ENCODE results near the gene TBX1. TPM values are rescaled to one million over a fixed set of nuclear protein-coding genes. Genes with fewer than 3 reads are reported as not detected.

The TBX1 gene
- total and polyA plus RNA-seq, 4 donors, result 1.1 to 7.8 (median 4.0) TPM

DNA sequence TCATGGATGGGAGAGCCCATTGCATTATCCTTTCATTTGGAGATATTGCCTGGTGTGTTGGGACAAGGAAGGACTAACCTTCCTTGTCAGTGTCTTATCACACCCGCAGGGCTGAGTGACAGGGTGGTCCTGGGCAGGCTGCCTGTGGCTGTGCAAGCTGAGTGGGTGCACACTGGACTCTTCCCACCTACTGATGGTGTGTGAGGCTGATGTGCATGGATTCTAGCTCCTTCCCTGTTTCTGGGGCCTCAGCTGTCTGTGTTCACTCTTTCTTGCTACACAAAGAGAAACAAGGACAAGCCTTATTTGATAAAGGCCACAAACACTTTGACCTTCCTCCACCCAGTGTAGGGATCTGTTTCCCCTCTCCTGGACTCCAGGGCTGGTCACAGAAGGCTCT is 22.0 kb downstream of the TBX1 start:
- Histone ChIP-seq H3K9me3 (ENCODE audit: control insufficient read depth, low read length) (peaks cover 5% of the 10 kb centered on the region), H3K4me1 (ENCODE audit: control insufficient read depth in 1 of 2, insufficient read depth in 2 of 2, low read length in 2 of 2) (no peaks in the 10 kb centered on the region), H3K36me3 (ENCODE audit: control insufficient read depth in 1 of 2, insufficient read depth in 2 of 2, low read length in 1 of 2) (no peaks in the 10 kb centered on the region), H3K27me3 (ENCODE audit: control insufficient read depth in 1 of 2, insufficient read depth in 2 of 2, low read length in 1 of 2) (no peaks in the 10 kb centered on the region), H3K27ac (ENCODE audit: low read depth in 1 of 2, low read length in 2 of 2) (no peak overlapping the region), H3K4me3 (ENCODE audit: low read length in 2 of 2) (no peak overlapping the region)
- 91 to 95% methylated on average over 1 of the region's 1 CpG for WGBS, 2 donors
- DNase-seq (peak in 1 of 2 donors; percentile 9), ATAC-seq (ENCODE audit: low FRiP score) (no peak)
- intact Hi-C loops (cut with DNase I), result no loop called here

DNA sequence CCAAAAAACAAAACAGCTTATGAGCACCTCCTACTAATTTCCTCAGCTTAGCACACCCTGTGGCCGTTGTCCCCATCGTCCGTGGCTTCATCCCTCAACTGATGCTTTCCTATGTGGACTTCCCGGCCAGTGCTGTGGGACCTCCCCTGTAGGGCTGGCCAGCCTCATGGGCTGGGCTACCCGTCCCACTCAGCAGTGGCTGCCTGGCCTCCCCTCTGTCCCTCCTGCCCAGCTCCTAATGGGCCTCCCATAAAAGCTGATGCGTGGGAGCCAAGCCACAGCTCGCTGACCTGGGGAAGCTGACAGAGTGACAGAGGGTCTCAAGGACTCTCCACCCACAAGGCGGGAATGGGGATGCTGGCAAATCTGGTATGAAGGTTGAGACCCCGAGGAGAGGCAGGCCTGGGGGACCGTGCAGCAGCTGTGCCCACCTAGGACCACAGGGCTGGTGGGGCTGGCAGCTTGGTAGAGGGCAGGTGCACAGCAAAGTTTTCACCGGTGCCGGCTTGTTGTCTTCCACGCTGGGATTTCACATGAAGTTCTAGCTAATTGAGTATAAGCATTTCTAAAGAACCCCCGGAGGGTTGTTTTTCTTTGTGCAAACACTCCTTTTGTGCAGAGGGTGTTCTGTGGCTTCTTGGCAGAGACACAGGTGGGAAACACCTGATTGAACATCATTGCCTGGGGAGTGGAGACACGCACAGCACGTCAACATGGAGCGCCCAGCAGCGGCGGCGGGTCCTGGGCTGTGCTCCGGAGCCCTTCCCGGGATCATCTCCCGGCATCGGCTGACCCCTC is 23.2 kb downstream of the TBX1 start:
- WGBS, 2 donors, result 81 to 83% methylated on average over 24 of the region's 24 CpGs

DNA sequence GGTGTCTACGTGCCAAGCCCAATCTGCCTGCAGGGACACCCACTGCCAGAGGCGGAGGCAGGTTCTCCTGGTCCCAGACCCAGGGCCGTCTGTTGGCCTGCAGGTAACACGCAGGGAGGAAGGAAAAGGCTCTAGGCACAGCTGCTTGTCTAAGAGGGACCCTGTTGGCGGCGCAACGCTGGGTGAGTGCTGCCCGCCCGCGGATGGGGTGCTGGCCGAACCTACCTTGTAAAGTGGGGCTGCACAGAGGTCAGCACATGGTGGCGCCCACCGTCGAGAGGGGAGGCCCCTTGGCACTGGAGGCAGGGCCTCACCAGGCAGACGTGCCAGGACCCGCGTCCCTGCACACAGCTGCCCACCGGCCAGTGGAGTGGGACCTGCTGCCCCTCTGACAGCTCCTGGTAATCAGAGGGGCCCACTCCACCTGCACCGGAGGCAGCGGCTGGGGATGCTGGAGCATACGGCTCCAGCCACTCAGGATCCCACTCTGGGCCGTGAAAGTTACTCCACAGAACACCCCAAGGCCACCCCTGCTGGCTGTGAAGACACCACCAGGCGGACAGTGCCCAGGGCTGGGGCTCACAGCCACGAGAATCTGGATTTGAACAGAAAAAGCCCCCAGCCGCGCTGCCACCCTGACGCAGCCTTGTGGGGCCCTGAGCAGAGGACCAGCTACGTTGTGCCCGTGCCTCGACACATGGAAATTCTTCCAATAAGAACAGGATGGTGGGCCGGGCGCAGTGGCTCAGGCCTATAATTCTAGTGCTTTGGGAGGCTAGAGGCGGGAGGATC is 24.0 kb downstream of the TBX1 start:
- peaks cover 5% of the 10 kb centered on the region for H3K9me3 ChIP-seq (ENCODE audit: control insufficient read depth, low read length)
- H3K4me1 ChIP-seq (ENCODE audit: control insufficient read depth in 1 of 2, insufficient read depth in 2 of 2, low read length in 2 of 2), result no peaks in the 10 kb centered on the region
- no peak overlapping the region for H3K27ac ChIP-seq (ENCODE audit: low read depth in 1 of 2, low read length in 2 of 2)
- H3K36me3 ChIP-seq (ENCODE audit: control insufficient read depth in 1 of 2, insufficient read depth in 2 of 2, low read length in 1 of 2), result no peaks in the 10 kb centered on the region
- ATAC-seq (ENCODE audit: low FRiP score) (no peak), DNase-seq (peak in 1 of 2 donors; percentile 37)
- H3K27me3 ChIP-seq (ENCODE audit: control insufficient read depth in 1 of 2, insufficient read depth in 2 of 2, low read length in 1 of 2), result no peaks in the 10 kb centered on the region
- intact Hi-C loops (cut with DNase I), result no loop called here
- H3K4me3 ChIP-seq (ENCODE audit: low read length in 2 of 2), result no peak overlapping the region
- WGBS, 2 donors, result 92 to 96% methylated on average over 32 to 33 of the region's 33 CpGs

More for the DNA sequence above, 23.2 kb downstream of the TBX1 start:
- Histone ChIP-seq H3K4me1 (ENCODE audit: control insufficient read depth in 1 of 2, insufficient read depth in 2 of 2, low read length in 2 of 2) (no peaks in the 10 kb centered on the region), H3K27ac (ENCODE audit: low read depth in 1 of 2, low read length in 2 of 2) (no peak overlapping the region), H3K4me3 (ENCODE audit: low read length in 2 of 2) (no peak overlapping the region), H3K27me3 (ENCODE audit: control insufficient read depth in 1 of 2, insufficient read depth in 2 of 2, low read length in 1 of 2) (no peaks in the 10 kb centered on the region), H3K9me3 (ENCODE audit: control insufficient read depth, low read length) (peaks cover 5% of the 10 kb centered on the region), H3K36me3 (ENCODE audit: control insufficient read depth in 1 of 2, insufficient read depth in 2 of 2, low read length in 1 of 2) (no peaks in the 10 kb centered on the region)
- ATAC-seq (ENCODE audit: low FRiP score), result no peak
- intact Hi-C loops (cut with DNase I), result no loop called here
- peak in 1 of 2 donors; percentile 40 for DNase-seq

DNA sequence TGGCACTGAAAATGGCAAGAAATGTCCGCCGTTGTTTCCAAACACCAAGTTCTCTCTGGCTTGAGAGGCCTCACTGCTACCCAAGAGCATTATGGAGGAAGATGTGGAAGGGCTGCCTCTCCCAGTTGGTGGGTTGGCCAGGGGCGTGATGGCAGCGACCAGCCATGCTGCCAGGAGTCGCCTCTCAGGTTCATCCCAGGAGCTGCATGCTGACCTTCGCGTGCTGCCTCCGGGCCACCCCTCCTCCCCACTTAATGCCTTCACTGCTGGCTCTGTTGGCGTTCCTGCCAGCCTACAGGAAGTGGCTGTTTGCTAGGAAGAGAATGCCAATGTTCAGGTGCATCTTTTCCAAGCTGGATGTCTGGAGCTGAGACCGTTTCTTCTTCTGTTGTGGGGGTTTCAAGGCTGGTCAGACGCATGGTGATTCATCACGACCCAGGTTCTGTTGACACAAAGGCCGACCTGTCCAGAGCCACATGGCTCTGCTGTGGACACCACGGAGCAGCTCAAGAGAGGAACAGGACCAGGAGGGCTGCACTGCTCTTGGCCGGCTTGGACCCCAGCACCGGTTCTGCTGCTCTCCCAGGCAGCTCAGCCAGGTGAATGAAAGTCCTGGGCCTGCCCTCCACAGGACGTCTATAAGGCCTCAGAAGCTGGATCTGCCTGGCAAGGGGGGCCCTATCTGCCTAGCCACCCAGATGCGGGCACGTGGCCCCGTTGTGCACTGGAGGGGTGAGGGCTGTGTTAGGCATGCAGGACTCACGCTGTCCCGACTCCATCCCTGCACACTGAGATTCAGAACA is 25.1 kb downstream of the TBX1 start:
- DNase-seq (peak in 1 of 2 donors; percentile 43), ATAC-seq (ENCODE audit: low FRiP score) (no peak)
- no peaks in the 10 kb centered on the region for H3K4me1 ChIP-seq (ENCODE audit: control insufficient read depth in 1 of 2, insufficient read depth in 2 of 2, low read length in 2 of 2)
- WGBS, 2 donors, result 86% methylated on average over 22 of the region's 22 CpGs
- H3K4me3 ChIP-seq (ENCODE audit: low read length in 2 of 2), result no peak overlapping the region
- H3K36me3 ChIP-seq (ENCODE audit: control insufficient read depth in 1 of 2, insufficient read depth in 2 of 2, low read length in 1 of 2), result no peaks in the 10 kb centered on the region
- H3K9me3 ChIP-seq (ENCODE audit: control insufficient read depth, low read length), result peaks cover 5% of the 10 kb centered on the region
- no peaks in the 10 kb centered on the region for H3K27me3 ChIP-seq (ENCODE audit: control insufficient read depth in 1 of 2, insufficient read depth in 2 of 2, low read length in 1 of 2)
- intact Hi-C loops (cut with DNase I), result no loop called here
- no peak overlapping the region for H3K27ac ChIP-seq (ENCODE audit: low read depth in 1 of 2, low read length in 2 of 2)

DNA sequence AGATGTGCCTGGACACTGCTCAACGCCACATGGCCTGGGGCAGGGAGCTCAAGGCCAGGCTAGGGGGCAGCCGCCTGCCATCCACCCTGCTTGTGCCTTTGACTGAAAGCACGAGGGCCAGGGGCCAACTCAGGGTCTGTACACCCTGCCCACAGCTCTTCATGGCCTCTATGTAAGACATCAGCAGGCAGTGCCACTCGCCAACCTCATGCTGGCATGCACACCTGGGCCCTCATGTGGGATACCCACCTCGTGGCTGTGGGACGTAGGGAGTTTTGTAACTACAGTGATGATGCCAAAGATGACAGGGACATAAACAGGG is 25.6 kb downstream of the TBX1 start:
- no peaks in the 10 kb centered on the region for H3K4me1 ChIP-seq (ENCODE audit: control insufficient read depth in 1 of 2, insufficient read depth in 2 of 2, low read length in 2 of 2)
- peaks cover 5% of the 10 kb centered on the region for H3K9me3 ChIP-seq (ENCODE audit: control insufficient read depth, low read length)
- intact Hi-C loops (cut with DNase I), result no loop called here
- H3K36me3 ChIP-seq (ENCODE audit: control insufficient read depth in 1 of 2, insufficient read depth in 2 of 2, low read length in 1 of 2), result no peaks in the 10 kb centered on the region
- no peaks in the 10 kb centered on the region for H3K27me3 ChIP-seq (ENCODE audit: control insufficient read depth in 1 of 2, insufficient read depth in 2 of 2, low read length in 1 of 2)
- no peak overlapping the region for H3K27ac ChIP-seq (ENCODE audit: low read depth in 1 of 2, low read length in 2 of 2)
- DNase-seq (no peak), ATAC-seq (ENCODE audit: low FRiP score) (no peak)
- H3K4me3 ChIP-seq (ENCODE audit: low read length in 2 of 2), result no peak overlapping the region
- 87 to 88% methylated on average over 6 of the region's 6 CpGs for whole genome bisulfite sequencing, 2 donors

DNA sequence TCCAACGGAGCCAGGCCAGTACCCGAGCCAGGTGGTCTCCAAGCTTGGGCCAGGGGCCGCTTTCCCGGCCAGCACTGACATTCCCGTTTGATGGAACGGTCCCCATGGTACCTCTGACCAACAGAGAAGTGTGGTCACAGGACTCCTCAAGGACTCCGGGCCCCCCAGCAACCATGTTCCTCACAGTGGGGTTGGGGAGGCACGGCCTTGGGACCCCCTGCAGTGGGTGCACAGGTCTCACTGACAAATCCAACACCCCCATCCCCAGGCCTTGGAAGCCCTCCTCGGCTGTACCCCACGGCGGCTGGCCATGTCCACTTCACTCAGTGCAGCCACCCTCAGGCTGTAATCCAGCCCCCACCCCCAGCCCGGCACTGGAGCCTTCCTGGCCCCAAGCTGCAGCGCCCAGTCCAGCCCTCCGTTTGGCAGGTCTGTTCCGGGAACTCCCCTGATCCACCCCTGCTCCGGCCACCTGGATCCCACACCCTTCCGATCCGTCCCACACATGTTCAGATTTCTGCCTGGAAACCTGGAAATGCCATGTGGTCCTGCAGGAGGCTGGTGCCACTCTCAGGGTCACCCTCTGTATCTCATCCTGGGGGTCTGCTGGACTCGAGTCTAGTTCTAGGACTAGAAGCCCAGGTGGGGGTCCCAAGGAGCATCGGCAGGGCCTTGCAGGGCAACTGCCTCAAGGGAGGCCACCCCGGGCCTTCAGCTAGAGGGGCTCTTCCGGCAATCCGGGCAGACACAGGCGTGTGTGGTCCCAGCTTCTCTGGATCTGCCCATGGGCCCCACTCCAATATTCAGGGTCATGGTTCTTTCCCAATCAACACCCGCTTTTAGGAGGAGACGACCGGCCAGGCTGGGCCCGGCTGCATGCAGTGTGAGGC is 26.6 kb downstream of the TBX1 start:
- H3K27me3 ChIP-seq (ENCODE audit: control insufficient read depth in 1 of 2, insufficient read depth in 2 of 2, low read length in 1 of 2), result no peaks in the 10 kb centered on the region

DNA sequence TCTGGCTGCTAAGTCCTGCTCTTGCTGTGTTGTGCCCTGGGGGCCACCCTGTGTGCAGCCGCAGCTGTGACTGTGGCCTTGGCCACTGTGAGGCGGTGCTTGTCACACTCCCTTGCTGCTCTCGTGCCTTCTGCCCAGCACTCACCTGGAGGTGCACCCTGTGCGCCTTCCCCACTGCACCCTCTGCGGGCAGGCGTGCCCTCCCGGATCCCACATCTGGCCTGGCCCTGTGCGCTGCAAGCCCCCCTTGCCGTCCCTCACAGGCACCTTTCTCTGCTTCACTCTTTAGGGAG is 27.2 kb downstream of the TBX1 start:
- Histone ChIP-seq H3K4me1 (ENCODE audit: control insufficient read depth in 1 of 2, insufficient read depth in 2 of 2, low read length in 2 of 2) (no peaks in the 10 kb centered on the region), H3K27me3 (ENCODE audit: control insufficient read depth in 1 of 2, insufficient read depth in 2 of 2, low read length in 1 of 2) (no peaks in the 10 kb centered on the region), H3K27ac (ENCODE audit: low read depth in 1 of 2, low read length in 2 of 2) (no peak overlapping the region), H3K4me3 (ENCODE audit: low read length in 2 of 2) (no peak overlapping the region), H3K9me3 (ENCODE audit: control insufficient read depth, low read length) (peaks cover 5% of the 10 kb centered on the region), H3K36me3 (ENCODE audit: control insufficient read depth in 1 of 2, insufficient read depth in 2 of 2, low read length in 1 of 2) (no peaks in the 10 kb centered on the region)
- 94 to 99% methylated on average over 9 of the region's 9 CpGs for WGBS, 2 donors
- intact Hi-C loops (cut with DNase I), result no loop called here
- peak in 1 of 2 donors; percentile 28 for DNase-seq
- ATAC-seq (ENCODE audit: low FRiP score), result no peak

More for the DNA sequence above, 26.6 kb downstream of the TBX1 start:
- Histone ChIP-seq H3K27ac (ENCODE audit: low read depth in 1 of 2, low read length in 2 of 2) (no peak overlapping the region), H3K36me3 (ENCODE audit: control insufficient read depth in 1 of 2, insufficient read depth in 2 of 2, low read length in 1 of 2) (no peaks in the 10 kb centered on the region), H3K4me3 (ENCODE audit: low read length in 2 of 2) (no peak overlapping the region), H3K9me3 (ENCODE audit: control insufficient read depth, low read length) (peaks cover 5% of the 10 kb centered on the region), H3K4me1 (ENCODE audit: control insufficient read depth in 1 of 2, insufficient read depth in 2 of 2, low read length in 2 of 2) (no peaks in the 10 kb centered on the region)
- ATAC-seq (ENCODE audit: low FRiP score), result no peak
- intact Hi-C loops (cut with DNase I), result no loop called here
- DNase-seq, result peak in 1 of 2 donors; percentile 39
- WGBS, 2 donors, result 93 to 95% methylated on average over 28 of the region's 28 CpGs

DNA sequence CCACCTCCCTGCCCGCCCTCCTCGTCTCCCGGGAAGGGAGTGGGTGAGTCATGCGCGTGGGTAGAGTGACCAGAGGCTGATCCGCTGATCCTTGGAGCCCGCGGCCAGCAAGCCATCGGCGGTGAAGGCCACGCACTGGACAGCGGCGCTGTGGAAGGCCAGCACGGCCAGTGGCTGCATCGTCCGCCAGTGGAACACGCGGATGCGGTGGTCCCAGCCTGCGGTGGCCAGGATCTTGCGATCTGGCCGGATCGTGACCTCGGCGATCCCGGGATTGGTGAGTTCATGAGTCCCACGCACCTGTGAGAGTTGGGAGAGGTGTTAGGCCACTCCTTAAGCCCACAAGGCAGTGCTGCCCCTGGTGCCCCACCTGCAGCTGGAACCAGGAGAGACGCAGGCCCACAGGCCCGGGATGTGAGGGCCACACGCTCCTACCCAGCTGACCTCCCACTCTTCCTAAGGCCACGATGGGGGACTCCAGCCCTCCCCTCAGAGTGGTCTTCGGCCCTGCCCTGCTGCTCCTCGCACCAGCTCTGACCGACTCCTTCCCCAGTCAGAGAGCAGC is 28.2 kb downstream of the TBX1 start:
- Histone ChIP-seq H3K27ac (ENCODE audit: low read depth in 1 of 2, low read length in 2 of 2) (no peak overlapping the region), H3K36me3 (ENCODE audit: control insufficient read depth in 1 of 2, insufficient read depth in 2 of 2, low read length in 1 of 2) (no peaks in the 10 kb centered on the region), H3K4me1 (ENCODE audit: control insufficient read depth in 1 of 2, insufficient read depth in 2 of 2, low read length in 2 of 2) (no peaks in the 10 kb centered on the region), H3K9me3 (ENCODE audit: control insufficient read depth, low read length) (peaks cover 3% of the 10 kb centered on the region), H3K4me3 (ENCODE audit: low read length in 2 of 2) (no peak overlapping the region), H3K27me3 (ENCODE audit: control insufficient read depth in 1 of 2, insufficient read depth in 2 of 2, low read length in 1 of 2) (no peaks in the 10 kb centered on the region)
- DNase-seq (peak in 1 of 2 donors; percentile 31), ATAC-seq (ENCODE audit: low FRiP score) (no peak)
- intact Hi-C loops (cut with DNase I), result no loop called here
- 96 to 97% methylated on average over 34 of the region's 34 CpGs for WGBS, 2 donors

Data from aorta (tissue), 5 donors.